ENCODE data around the gene NAV2.

The NAV2 gene

GRCh38 chr11:20154381-20154780, 441.7 kb downstream of the NAV2 start:
- no peak for DNase-seq

- no peak for DNase-seq
These were observed 443.1 kb downstream of the NAV2 start for GRCh38 chr11:20155683-20156279.

- DNase-seq: peak; percentile 52
These were observed 443.7 kb downstream of the NAV2 start for GRCh38 chr11:20156280-20156875.

- peak; percentile 35 for DNase-seq
These were observed 444.4 kb downstream of the NAV2 start for GRCh38 chr11:20156876-20157613.

- no peak for DNase-seq
These were observed 445.1 kb downstream of the NAV2 start for GRCh38 chr11:20157728-20158127.

GRCh38 chr11:20158597-20159257, 446.1 kb downstream of the NAV2 start:
- no peak for DNase-seq

GRCh38 chr11:20159466-20160381, 447.1 kb downstream of the NAV2 start:
- no peak for DNase-seq

- no peak for DNase-seq
These were observed 448.0 kb downstream of the NAV2 start, which contains the start of gene DBX1 for GRCh38 chr11:20160425-20161229. Gene DBX1, minus strand, starts transcription at chr11:20160475. Its CDS starts 151 bp downstream, at chr11:20160324.

GRCh38 chr11:20161230-20161918, 448.7 kb downstream of the NAV2 start:
- no peak for DNase-seq

- no peak for DNase-seq
These were observed 449.5 kb downstream of the NAV2 start for GRCh38 chr11:20161923-20162744.

- DNase-seq: no peak
These were observed 450.5 kb downstream of the NAV2 start for GRCh38 chr11:20162824-20163782.

- DNase-seq: no peak
These were observed 451.3 kb downstream of the NAV2 start for GRCh38 chr11:20163783-20164481.
